Gastrocnemius medialis (tissue), 4 donors: ENCODE measurements around the gene FKBP1A.

Experiments used
- CTCF ChIP-seq, 5 experiments: fragments of 450-650 bp in 3 of 5; fragments of 200-600 bp in 2 of 5; sonication (generic) in 2 of 5; IDR thresholded peaks in 4 of 5; conservative IDR thresholded peaks in 1 of 5; 1 replicate in 4 of 5; 2 replicates in 1 of 5; pipeline ENCODE4 v1.5.1; 2016 to 2019; ENCODE audit warnings: antibody characterized with exemption in 5 of 5, mild to moderate bottlenecking in 3 of 5, moderate library complexity in 3 of 5
- POLR2A ChIP-seq, 2 donors: fragments of 450-650 bp; IDR thresholded peaks; one replicate each; pipeline ENCODE4 v1.6.1; 2017; ENCODE audit warnings: antibody characterized with exemption in 2 of 2, mild to moderate bottlenecking in 2 of 2, moderate library complexity in 2 of 2

GRCh38 chr20:1418350-1418749, 25.5 kb upstream of the FKBP1A start:
- no peak for TF ChIP-seq CTCF (IDR thresholded peaks at IDR 0.05 in 4 of 5, conservative IDR thresholded peaks at IDR 0.05 in 1 of 5)
- TF ChIP-seq POLR2A (IDR thresholded peaks at IDR 0.05), result no peak
